Activated T-helper 9 cell treated with anti-CD3 and anti-CD28 coated beads, Interleukin-2, amount 50 U/mL, for 16 hours (primary cell): ENCODE results near the gene SAFB.
A peak's percentile ranks its signal among the peaks of the same experiment; 100 is the strongest.
"Not testable (repeated sequence)": the region's sequence is repeated elsewhere in the genome, so short reads cannot be mapped to it uniquely, and the experiment has no call there.

ENCODE experiments used
- DNase-seq: peaks from one replicate; pipeline ENCODE4 v3.0.0-alpha.2; 2020; ENCODE audit warnings: low read depth

Gene SAFB

GRCh38 chr19:5595129-5595528 lies 27.8 kb upstream of the SAFB start:
- DNase-seq: no peak

DNA sequence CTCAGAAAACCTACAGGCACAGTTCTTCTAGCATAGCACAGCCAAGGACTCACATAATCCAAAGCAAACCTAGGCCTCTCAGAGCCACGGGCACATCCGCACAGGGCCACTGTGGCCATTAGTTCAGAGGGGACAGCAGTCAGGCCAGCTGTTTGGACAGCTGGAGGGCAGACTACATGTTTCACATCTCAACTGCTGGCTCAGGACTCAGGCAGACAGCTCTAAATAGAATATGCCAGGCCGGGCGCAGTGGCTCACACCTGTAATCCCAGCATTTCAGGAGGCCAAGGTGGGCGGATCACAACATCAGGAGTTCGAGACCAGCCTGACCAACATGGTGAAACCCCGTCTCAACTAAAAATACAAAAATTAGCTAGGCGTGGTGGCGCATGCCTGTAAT lies 27.1 kb upstream of the SAFB start:
- no peak for DNase-seq

GRCh38 chr19:5600797-5601196 lies 22.1 kb upstream of the SAFB start:
- DNase-seq: no peak

DNA sequence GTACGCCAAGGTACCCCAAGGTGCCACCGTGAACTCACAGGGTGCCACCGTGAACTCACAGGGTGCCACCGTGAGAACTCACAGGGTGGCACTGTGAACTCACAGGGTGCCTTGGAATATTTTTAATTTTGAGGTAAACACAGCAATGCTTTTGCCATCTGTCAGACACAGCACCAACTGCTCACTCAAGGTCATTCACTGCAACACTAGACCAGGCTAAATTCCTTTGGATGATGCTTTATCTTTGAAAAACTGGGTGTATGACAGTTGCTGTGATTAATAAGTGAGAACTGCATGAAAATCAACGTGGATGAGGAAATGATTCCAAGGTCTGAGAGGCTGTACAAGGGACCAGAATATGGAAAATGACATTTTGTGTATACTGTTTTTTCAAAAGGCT lies 19.3 kb upstream of the SAFB start:
- DNase-seq: no peak

DNA sequence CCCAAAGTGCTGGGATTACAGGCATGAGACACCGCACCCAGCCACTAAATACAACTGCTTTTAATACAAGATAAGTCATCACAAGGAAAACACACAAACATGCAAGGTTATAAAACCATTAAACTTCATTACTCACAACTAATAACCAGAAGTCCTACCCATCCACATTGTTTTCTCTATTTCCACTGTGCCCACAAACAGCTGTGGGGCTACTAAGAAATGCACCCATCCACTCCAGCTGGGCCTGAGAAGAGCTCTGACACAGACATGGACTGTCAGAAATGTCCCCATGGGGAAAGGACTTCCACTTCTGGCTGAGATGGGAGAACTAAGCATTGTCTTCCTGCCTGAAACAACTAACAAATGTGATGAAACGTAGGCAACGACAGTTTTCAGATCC lies 17.5 kb upstream of the SAFB start:
- no peak for DNase-seq

GRCh38 chr19:5607318-5608275 lies 15.3 kb upstream of the SAFB start:
- DNase-seq: no peak

DNA sequence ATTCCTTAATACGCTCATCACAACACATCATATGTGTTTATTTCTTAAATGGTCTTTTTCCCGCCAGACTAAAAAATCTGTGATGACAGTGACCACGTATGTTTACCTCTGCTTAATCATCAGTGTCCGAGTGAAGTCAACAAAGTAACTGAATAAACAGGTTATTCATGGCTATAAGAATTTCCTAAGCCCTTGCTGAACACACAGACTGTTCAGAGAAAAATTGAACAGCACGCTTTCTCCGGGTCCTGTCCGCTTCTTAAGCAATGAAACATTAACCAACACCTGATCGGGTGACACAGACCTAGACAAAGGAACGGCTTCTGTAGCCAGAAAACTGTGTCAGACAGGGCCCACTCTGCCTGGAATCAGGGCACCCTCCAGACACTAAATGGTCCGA lies 14.6 kb upstream of the SAFB start:
- no peak for DNase-seq

GRCh38 chr19:5608766-5609165 lies 14.1 kb upstream of the SAFB start:
- not testable (repeated sequence) for DNase-seq

DNA sequence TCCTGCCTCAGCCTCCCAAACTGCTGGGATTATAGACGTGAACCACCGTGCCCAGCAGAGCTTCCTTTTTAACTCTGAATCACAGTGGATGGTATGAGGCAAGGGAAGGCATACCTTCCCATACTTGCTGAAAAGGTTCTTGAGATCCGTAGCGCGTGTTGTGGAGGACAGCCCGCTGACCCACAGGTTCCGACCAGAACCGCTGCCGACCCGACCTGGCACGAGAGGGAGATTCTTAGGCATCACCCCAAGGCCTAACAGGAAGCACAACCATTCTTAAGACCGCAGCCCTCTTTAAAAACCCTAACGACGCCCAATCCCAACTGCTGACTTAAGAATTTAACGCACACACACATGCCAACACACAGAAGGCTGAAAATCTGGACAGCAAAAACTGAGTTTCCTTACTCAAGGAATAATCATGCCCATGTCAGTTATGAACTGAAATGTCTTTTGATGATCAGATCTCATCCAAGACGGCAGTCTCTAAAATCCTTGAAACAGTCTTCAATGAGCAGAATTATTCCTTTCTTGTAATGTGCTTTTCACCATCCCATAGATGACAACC lies 12.9 kb upstream of the SAFB start:
- no peak for DNase-seq

- DNase-seq: no peak
Observed at GRCh38 chr19:5612891-5613865, 9.7 kb upstream of the SAFB start.

GRCh38 chr19:5615756-5616327 lies 7.0 kb upstream of the SAFB start:
- no peak for DNase-seq

- no peak for DNase-seq
Observed at GRCh38 chr19:5617080-5617479, 5.8 kb upstream of the SAFB start.

DNA sequence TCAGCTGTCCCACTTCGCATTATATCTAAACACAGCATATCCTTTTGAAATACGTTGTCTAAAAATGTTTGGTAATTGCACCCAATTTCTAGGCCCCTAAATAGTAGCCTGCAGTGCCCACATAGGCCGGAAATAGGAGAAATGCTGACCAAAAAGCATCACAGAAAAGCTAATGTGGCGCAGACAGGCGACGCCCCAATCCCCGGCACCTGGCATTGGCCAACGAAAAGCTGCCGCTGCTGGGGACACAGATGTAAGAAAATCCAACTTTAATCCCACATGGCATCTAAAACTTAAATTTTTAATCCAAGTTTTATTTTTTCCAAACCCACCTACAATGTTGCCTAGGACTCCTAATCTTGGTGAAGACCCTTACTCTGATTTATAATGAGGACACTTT lies 4.3 kb upstream of the SAFB start:
- DNase-seq: no peak

DNA sequence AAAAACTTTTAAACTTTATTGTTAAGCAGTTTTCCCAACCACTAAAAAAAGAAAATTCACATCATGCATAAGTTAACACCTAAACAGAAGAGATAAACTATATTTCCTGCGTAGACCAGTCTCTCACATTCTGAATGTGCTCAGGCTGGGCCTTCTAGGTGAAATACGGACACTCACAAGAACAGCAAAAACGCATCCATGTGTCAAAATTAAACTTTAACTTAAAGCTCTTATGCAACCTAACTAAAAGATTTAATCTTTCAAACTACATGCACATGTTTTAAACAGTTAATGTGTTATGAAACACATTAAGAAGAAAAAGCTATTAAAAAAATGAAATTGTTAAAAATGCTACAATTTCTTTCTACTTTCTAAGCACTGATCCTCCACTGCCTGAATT lies 2.9 kb upstream of the SAFB start:
- DNase-seq: no peak

GRCh38 chr19:5621311-5621944 lies 1.5 kb upstream of the SAFB start:
- no peak for DNase-seq

DNA sequence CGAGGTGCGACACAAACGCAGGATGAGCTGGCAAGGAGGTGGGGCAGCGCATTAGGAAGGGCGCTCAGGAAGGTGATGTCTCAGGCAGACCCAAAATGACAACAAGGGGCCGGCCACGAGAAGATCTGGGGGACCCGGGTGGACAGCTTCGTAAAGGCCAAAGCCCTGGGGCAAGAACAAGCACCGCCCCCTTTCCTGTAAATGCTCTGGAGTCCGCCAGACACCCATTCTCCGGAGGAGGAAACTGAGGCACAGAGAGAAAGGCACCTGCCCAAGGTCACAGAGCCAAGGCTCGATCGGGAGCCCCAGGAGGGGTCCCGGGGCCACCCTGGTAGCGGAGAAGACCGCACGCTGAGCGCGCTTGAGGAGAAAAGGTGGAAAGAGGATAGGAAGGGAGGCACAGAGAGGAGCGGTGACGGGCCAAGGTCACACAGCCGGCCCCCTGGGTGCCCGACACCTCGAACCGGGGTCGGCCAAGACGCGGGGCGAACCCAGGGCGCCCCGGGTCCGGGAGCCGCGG lies 878 bp upstream of the SAFB start:
- no peak for DNase-seq

GRCh38 chr19:5623397-5624017 lies 624 bp downstream of the SAFB start:
- peak; percentile 10 for DNase-seq

- DNase-seq: peak; percentile 6
Observed at GRCh38 chr19:5624018-5624663, 1.3 kb downstream of the SAFB start.

DNA sequence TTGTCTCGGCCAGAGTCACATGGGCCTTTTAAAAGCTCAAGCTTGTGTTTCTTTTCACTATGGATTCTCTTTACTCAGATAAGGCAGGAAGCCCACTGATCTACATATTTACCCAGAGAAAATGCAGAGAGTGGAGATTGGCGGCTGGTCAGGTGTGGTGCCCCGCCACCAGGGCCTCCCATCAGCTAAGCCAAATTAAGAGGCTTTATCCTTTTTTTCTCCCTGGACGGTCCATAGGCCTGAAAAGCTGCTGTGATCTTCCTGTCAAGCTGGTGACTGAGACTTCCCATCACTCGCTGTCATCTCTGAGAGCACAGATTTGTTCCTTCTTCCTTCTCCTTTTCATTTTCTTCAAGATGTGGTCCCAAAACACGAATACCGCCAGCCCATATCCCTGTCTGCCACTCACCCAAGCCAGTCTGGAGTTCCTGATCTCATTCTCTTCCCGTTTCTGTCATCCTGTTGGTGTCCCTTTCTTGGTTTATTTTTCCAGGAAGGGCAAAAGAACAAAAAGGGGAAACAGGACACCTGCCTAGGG lies 1.9 kb downstream of the SAFB start:
- DNase-seq: no peak

GRCh38 chr19:5625641-5626040 lies 2.8 kb downstream of the SAFB start:
- no peak for DNase-seq
